NB4 (cell line): ENCODE results near the gene MYO1D.

Experiments used
- CTCF ChIP-seq: IDR thresholded peaks from one replicate; pipeline ENCODE4 v1.5.1; 2012; ENCODE audit warnings: low read depth, low read length
- MAX ChIP-seq: IDR thresholded peaks from 2 replicates; pipeline ENCODE4 v1.6.1; 2011; ENCODE audit warnings: low read depth, low read length
- MYC ChIP-seq: IDR thresholded peaks from 2 replicates; pipeline ENCODE4 v1.6.1; 2011; ENCODE audit warnings: low read depth, low read length
- POLR2A ChIP-seq: IDR thresholded peaks from 2 replicates; pipeline ENCODE4 v1.6.1; 2011; ENCODE audit warnings: mild to moderate bottlenecking; ENCODE audit not compliant: insufficient read length; ENCODE audit errors: extremely low read depth

- TF ChIP-seq CTCF: no peak
- TF ChIP-seq POLR2A: no peak
- TF ChIP-seq MAX: no peak
- no peak for TF ChIP-seq MYC
These were observed 5.2 kb downstream of the MYO1D start for GRCh38 chr17:32871746-32872145.
